K562 (cell line): ENCODE data around the gene DLGAP1. TPM values are rescaled to one million over a fixed set of nuclear protein-coding genes. Genes with fewer than 3 reads are reported as not detected.

Experiments
- BHLHE40 ChIP-seq: IDR thresholded peaks from 2 replicates; pipeline ENCODE4 v1.6.1; 2011; ENCODE audit warnings: low read length, improper control_type of control experiment
- CUX1 ChIP-seq: fragments of 200-800 bp; sonication (Bioruptor generic); IDR thresholded peaks from 2 replicates; pipeline ENCODE4 v1.6.1; 2016; ENCODE audit warnings: missing genetic modification characterization, missing compliant biosample characterization
- FOXK2 ChIP-seq, 2 experiments: fragments of 450-650 bp; IDR thresholded peaks in 1 of 2; conservative IDR thresholded peaks in 1 of 2; 2 replicates each; pipeline ENCODE4 v1.6.1; 2016; ENCODE audit warnings: low read depth in 2 of 2, mild to moderate bottlenecking in 1 of 2
- MIER1 ChIP-seq: fragments of 450-650 bp; IDR thresholded peaks from 2 replicates; pipeline ENCODE4 v1.6.1; 2016; ENCODE audit warnings: antibody characterized with exemption, mild to moderate bottlenecking, low read depth
- SIN3A ChIP-seq, 2 experiments: fragments of 150-350 bp in 1 of 2; IDR thresholded peaks; 2 replicates each; pipeline ENCODE4 v1.6.1; 2011 to 2016; ENCODE audit warnings: borderline replicate concordance in 2 of 2, low read depth in 2 of 2, low read length in 2 of 2, mild to moderate bottlenecking in 2 of 2, moderate library complexity in 2 of 2; ENCODE audit not compliant: control insufficient read depth in 1 of 2
- SMAD3 ChIP-seq: fragments of 450-650 bp; formaldehyde crosslinking; conservative IDR thresholded peaks from 2 replicates; pipeline ENCODE4 v1.4.0; 2020; ENCODE audit warnings: mild to moderate bottlenecking
- ZNF121 ChIP-seq: sonication (generic); formaldehyde crosslinking; conservative IDR thresholded peaks from 2 replicates; pipeline ENCODE4 v1.8.0; 2022; ENCODE audit warnings: missing genetic modification reagents
- polyA plus RNA-seq, 8 experiments: library from polyadenylated mRNA; depleted of rRNA in 4 of 8; stranded (reverse) in 5 of 8; unstranded in 3 of 8; fragments of >200 nt; fragmentation: Nextera tagmentation in 2 of 8; fragmentation: Illumina TruSeq in 1 of 8; extraction: Ambion mirVana in 2 of 8; extraction: Trizol in 1 of 8; gene quantifications; 2 replicates each; pipeline versions ENCODE4 v1.2.1 to v1.2.3, GENCODE V29; 2011 to 2014; ENCODE audit warnings: inconsistent platforms in 1 of 8, missing spikeins in 1 of 8
- total RNA-seq, 7 experiments: library from RNA; depleted of rRNA in 6 of 7; stranded (reverse); fragments of >200 nt in 6 of 7; fragmentation: Illumina TruSeq in 2 of 7; extraction: Trizol in 2 of 7; gene quantifications; 2 replicates each; pipeline versions ENCODE4 v1.2.1 to v1.2.3, GENCODE V29; 2011 to 2021; ENCODE audit warnings: low replicate concordance in 1 of 7
- TF ChIP-seq, protein P1 (sequence below): sonication (generic); formaldehyde crosslinking; IDR thresholded peaks from 2 replicates; pipeline ENCODE4 v1.8.0; 2023; ENCODE audit warnings: mild to moderate bottlenecking, missing genetic modification reagents
- TF ChIP-seq, protein P2 (sequence below): sonication (generic); formaldehyde crosslinking; IDR thresholded peaks from 2 replicates; pipeline ENCODE4 v1.8.0; 2023; ENCODE audit warnings: missing genetic modification reagents, mild to moderate bottlenecking, borderline replicate concordance

DLGAP1 gene
- total and polyA plus RNA-seq, 9 of the 15 experiments (the other 6 are each of a cell fraction or from before 2014, with no cell fraction given), result 0.04 to 0.22 (median 0.08) TPM

DNA sequence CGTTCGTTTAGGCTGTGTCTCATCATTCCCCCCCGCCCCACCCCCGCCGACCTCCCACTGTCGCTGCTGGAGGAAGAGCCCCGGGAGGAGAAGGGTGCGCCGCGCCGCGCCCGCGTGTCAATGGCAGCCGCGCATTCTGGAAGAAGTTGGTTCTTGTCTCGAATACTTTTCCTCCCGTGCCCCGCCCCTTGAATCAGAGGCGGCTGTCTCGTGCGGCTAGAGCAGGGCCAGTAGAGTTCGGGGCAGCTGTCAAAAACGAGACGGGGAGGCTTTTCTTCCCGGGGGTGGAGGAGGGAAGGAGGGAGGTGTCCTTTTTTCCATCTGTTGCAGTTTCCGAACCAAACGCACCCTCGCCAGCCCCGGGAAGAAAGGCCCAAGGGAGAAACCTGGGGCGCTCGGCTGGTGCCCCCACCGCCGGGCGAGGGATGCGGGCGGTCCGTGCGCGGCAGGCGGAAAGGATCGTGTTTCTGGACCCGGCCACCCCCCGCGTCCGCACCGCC lies 1005.5 kb downstream of the DLGAP1 start (continued):
- TF ChIP-seq, protein P1, sequence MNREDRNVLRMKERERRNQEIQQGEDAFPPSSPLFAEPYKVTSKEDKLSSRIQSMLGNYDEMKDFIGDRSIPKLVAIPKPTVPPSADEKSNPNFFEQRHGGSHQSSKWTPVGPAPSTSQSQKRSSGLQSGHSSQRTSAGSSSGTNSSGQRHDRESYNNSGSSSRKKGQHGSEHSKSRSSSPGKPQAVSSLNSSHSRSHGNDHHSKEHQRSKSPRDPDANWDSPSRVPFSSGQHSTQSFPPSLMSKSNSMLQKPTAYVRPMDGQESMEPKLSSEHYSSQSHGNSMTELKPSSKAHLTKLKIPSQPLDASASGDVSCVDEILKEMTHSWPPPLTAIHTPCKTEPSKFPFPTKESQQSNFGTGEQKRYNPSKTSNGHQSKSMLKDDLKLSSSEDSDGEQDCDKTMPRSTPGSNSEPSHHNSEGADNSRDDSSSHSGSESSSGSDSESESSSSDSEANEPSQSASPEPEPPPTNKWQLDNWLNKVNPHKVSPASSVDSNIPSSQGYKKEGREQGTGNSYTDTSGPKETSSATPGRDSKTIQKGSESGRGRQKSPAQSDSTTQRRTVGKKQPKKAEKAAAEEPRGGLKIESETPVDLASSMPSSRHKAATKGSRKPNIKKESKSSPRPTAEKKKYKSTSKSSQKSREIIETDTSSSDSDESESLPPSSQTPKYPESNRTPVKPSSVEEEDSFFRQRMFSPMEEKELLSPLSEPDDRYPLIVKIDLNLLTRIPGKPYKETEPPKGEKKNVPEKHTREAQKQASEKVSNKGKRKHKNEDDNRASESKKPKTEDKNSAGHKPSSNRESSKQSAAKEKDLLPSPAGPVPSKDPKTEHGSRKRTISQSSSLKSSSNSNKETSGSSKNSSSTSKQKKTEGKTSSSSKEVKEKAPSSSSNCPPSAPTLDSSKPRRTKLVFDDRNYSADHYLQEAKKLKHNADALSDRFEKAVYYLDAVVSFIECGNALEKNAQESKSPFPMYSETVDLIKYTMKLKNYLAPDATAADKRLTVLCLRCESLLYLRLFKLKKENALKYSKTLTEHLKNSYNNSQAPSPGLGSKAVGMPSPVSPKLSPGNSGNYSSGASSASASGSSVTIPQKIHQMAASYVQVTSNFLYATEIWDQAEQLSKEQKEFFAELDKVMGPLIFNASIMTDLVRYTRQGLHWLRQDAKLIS (CRISPR knock-in tag), result no peak
- no peak for TF ChIP-seq FOXK2 (conservative IDR thresholded peaks at IDR 0.05 in 1 of 2, IDR thresholded peaks at IDR 0.05 in 1 of 2; ENCODE audit: low read depth in 2 of 2)
- peak; percentile 85 for TF ChIP-seq BHLHE40
- no peak for TF ChIP-seq SMAD3 (CRISPR knock-in tag)
- TF ChIP-seq ZNF121, result no peak
- TF ChIP-seq, protein P2, sequence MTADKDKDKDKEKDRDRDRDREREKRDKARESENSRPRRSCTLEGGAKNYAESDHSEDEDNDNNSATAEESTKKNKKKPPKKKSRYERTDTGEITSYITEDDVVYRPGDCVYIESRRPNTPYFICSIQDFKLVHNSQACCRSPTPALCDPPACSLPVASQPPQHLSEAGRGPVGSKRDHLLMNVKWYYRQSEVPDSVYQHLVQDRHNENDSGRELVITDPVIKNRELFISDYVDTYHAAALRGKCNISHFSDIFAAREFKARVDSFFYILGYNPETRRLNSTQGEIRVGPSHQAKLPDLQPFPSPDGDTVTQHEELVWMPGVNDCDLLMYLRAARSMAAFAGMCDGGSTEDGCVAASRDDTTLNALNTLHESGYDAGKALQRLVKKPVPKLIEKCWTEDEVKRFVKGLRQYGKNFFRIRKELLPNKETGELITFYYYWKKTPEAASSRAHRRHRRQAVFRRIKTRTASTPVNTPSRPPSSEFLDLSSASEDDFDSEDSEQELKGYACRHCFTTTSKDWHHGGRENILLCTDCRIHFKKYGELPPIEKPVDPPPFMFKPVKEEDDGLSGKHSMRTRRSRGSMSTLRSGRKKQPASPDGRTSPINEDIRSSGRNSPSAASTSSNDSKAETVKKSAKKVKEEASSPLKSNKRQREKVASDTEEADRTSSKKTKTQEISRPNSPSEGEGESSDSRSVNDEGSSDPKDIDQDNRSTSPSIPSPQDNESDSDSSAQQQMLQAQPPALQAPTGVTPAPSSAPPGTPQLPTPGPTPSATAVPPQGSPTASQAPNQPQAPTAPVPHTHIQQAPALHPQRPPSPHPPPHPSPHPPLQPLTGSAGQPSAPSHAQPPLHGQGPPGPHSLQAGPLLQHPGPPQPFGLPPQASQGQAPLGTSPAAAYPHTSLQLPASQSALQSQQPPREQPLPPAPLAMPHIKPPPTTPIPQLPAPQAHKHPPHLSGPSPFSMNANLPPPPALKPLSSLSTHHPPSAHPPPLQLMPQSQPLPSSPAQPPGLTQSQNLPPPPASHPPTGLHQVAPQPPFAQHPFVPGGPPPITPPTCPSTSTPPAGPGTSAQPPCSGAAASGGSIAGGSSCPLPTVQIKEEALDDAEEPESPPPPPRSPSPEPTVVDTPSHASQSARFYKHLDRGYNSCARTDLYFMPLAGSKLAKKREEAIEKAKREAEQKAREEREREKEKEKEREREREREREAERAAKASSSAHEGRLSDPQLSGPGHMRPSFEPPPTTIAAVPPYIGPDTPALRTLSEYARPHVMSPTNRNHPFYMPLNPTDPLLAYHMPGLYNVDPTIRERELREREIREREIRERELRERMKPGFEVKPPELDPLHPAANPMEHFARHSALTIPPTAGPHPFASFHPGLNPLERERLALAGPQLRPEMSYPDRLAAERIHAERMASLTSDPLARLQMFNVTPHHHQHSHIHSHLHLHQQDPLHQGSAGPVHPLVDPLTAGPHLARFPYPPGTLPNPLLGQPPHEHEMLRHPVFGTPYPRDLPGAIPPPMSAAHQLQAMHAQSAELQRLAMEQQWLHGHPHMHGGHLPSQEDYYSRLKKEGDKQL (CRISPR knock-in tag), result no peak
- peak in 1 of 2 experiments; percentile 81; a peak in 3 of 4 replicates for TF ChIP-seq SIN3A (IDR thresholded peaks at IDR 0.05; ENCODE audit: borderline replicate concordance in 2 of 2, control insufficient read depth in 1 of 2, low read depth in 2 of 2, low read length in 2 of 2)
- no peak for TF ChIP-seq CUX1 (CRISPR knock-in tag)
- no peak for TF ChIP-seq MIER1
